PC-3 (cell line): ENCODE measurements around the gene DIPK1C. TPM values are rescaled to one million over a fixed set of nuclear protein-coding genes. Genes with fewer than 3 reads are reported as not detected.

Experiments used
- ATAC-seq: fragments of 200-7000 bp; cut with Tn5 transposase; 2 replicates; pipeline ENCODE4 v1.9.1; 2020; ENCODE audit warnings: mild to moderate bottlenecking, moderate library complexity
- BruUV-seq: library from RNA; stranded (reverse); fragments of 400-500 nt; replicated peaks from 2 replicates; lab custom pipeline; 2021; lab: Mats Ljungman, UMichigan
- CTCF ChIA-PET: fragments of 300-600 bp; sonication (Branson Sonifier 250); formaldehyde crosslinking; loops from one replicate; lab custom pipeline; 2022; ENCODE audit warnings: antibody characterized with exemption; lab: Charles Lee
- POLR2A ChIA-PET: fragments of 300-600 bp; sonication (Branson Sonifier 250); formaldehyde crosslinking; loops from one replicate; lab custom pipeline; 2022; ENCODE audit warnings: antibody characterized with exemption; ENCODE audit not compliant: unreplicated experiment; lab: Charles Lee
- DNase-seq: peaks from one replicate; pipeline ENCODE4 v3.0.0-alpha.2; 2015
- H2AFZ ChIP-seq: fragments of 300-600 bp; sonication (generic); 2 replicates; pipeline ENCODE4 v1.6.0; 2016; ENCODE audit warnings: antibody characterized with exemption, low read length
- H3F3A ChIP-seq: fragments of 300-600 bp; sonication (generic); one replicate; pipeline ENCODE4 v1.6.0; 2017; ENCODE audit warnings: antibody characterized with exemption, low read length, control low read depth, mild to moderate bottlenecking; ENCODE audit not compliant: unreplicated experiment
- H3K27ac ChIP-seq: fragments of 300-600 bp; sonication (generic); 2 replicates; pipeline ENCODE4 v1.5.1; 2016; ENCODE audit warnings: mild to moderate bottlenecking, low read length
- H3K27me3 ChIP-seq: fragments of 300-600 bp; sonication (generic); 2 replicates; pipeline ENCODE4 v1.6.1; 2016; ENCODE audit warnings: low read length, mixed read lengths
- H3K36me3 ChIP-seq: fragments of 300-600 bp; sonication (generic); 2 replicates; pipeline ENCODE4 v1.6.1; 2016; ENCODE audit warnings: low read depth, mixed run types, low read length, mixed read lengths
- H3K4me1 ChIP-seq: fragments of 300-600 bp; sonication (generic); 2 replicates; pipeline ENCODE4 v1.5.1; 2016; ENCODE audit warnings: low read length; ENCODE audit not compliant: insufficient read depth
- H3K4me2 ChIP-seq: fragments of 300-600 bp; sonication (generic); 2 replicates; pipeline ENCODE4 v1.6.0; 2016; ENCODE audit warnings: low read length
- H3K4me3 ChIP-seq: fragments of 300-600 bp; sonication (generic); 2 replicates; pipeline ENCODE4 v1.5.1; 2016; ENCODE audit warnings: mild to moderate bottlenecking, low read length, mixed read lengths
- H3K79me2 ChIP-seq: fragments of 300-600 bp; sonication (generic); 2 replicates; pipeline ENCODE4 v1.6.1; 2017; ENCODE audit warnings: low read length, mixed read lengths
- H3K9ac ChIP-seq: fragments of 300-600 bp; sonication (generic); 2 replicates; pipeline ENCODE4 v1.6.0; 2016; ENCODE audit warnings: mild to moderate bottlenecking, low read length
- H3K9me2 ChIP-seq: fragments of 300-600 bp; sonication (generic); replicated peaks from 2 replicates; pipeline ENCODE4 v1.6.1; 2016; ENCODE audit warnings: mixed run types, low read length, mixed read lengths
- H3K9me3 ChIP-seq: fragments of 300-600 bp; sonication (generic); 2 replicates; pipeline ENCODE4 v1.6.1; 2016; ENCODE audit warnings: low read length, mixed read lengths
- H4K20me1 ChIP-seq: fragments of 300-600 bp; sonication (generic); 2 replicates; pipeline ENCODE4 v1.6.1; 2016; ENCODE audit warnings: low read length, mixed read lengths
- CTCF ChIP-seq: fragments of 300-600 bp; sonication (generic); conservative IDR thresholded peaks from 2 replicates; pipeline ENCODE4 v1.5.1; 2017; ENCODE audit warnings: antibody characterized with exemption, low read depth, mild to moderate bottlenecking, low read length
- EZH2 ChIP-seq: fragments of 300-600 bp; sonication (generic); IDR thresholded peaks from one replicate; pipeline ENCODE4 v1.6.1; 2017; ENCODE audit warnings: antibody characterized with exemption, mild to moderate bottlenecking, low read length; ENCODE audit not compliant: unreplicated experiment
- EZH2phosphoT487 ChIP-seq: fragments of 300-600 bp; sonication (generic); IDR thresholded peaks from 2 replicates; pipeline ENCODE4 v1.6.1; 2018; ENCODE audit warnings: mild to moderate bottlenecking, antibody characterized with exemption, low read length, borderline replicate concordance
- intact Hi-C: fragments of 100-400 bp; cut with micrococcal nuclease; formaldehyde crosslinking; loops from 2 replicates; pipeline ENCODE4 v1.9.0; 2023
- total RNA-seq: library from RNA; depleted of rRNA; stranded (reverse); fragments of >200 nt; gene quantifications from 2 replicates; pipeline ENCODE4 v1.2.3, GENCODE V29; 2014

The DIPK1C gene
- total RNA-seq, 1 experiment from 2014 or later: not detected

- no peaks in the 10 kb centered on the region for H3K79me2 ChIP-seq
- no peak overlapping the region for H2AFZ ChIP-seq
- no peak for ATAC-seq
- H3K4me1 ChIP-seq: no peaks in the 10 kb centered on the region
- no peak overlapping the region for H3K27ac ChIP-seq
- H3K9me3 ChIP-seq: no peaks in the 10 kb centered on the region
- H3K9me2 ChIP-seq: no peaks in the 10 kb centered on the region
- H4K20me1 ChIP-seq: no peaks in the 10 kb centered on the region
- peaks cover 15% of the 10 kb centered on the region for H3K27me3 ChIP-seq
- BruUV-seq: no TSS peak
- TF ChIP-seq EZH2 (no peak), EZH2phosphoT487 (no peak), CTCF (no peak)
- DNase-seq: no peak
- no peaks in the 10 kb centered on the region for H3K36me3 ChIP-seq
- H3K4me3 ChIP-seq: no peak overlapping the region
- no peak overlapping the region for H3K4me2 ChIP-seq
- ChIA-PET CTCF (no interaction called here), POLR2A (no interaction called here)
- no peak overlapping the region for H3K9ac ChIP-seq
- intact Hi-C loops: loop anchor here (2.0 kb wide), 1 partner anchor 33 kb away; no protein-coding TSS in a partner anchor
- H3F3A ChIP-seq: no peaks in the 10 kb centered on the region
Measured at GRCh38 chr18:74486119-74486849, 29.2 kb upstream of the DIPK1C start.

GRCh38 chr18:74482697-74483096 is 25.6 kb upstream of the DIPK1C start:
- intact Hi-C loops: no loop called here
- Histone ChIP-seq H3K4me2 (no peak overlapping the region), H3K4me1 (peaks cover 13% of the 10 kb centered on the region; the same call in 1 of the 2 replicates), H3K36me3 (no peaks in the 10 kb centered on the region), H3K9ac (no peak overlapping the region), H3K27ac (no peak overlapping the region), H3K9me3 (no peaks in the 10 kb centered on the region), H3F3A (no peaks in the 10 kb centered on the region), H3K9me2 (no peaks in the 10 kb centered on the region), H3K79me2 (no peaks in the 10 kb centered on the region), H3K4me3 (no peak overlapping the region), H4K20me1 (no peaks in the 10 kb centered on the region), H3K27me3 (peaks cover 4% of the 10 kb centered on the region; the same call in 1 of the 2 replicates), H2AFZ (no peak overlapping the region)
- ATAC-seq (no peak), DNase-seq (no peak)
- BruUV-seq: no TSS peak
- CTCF ChIA-PET: no interaction called here
- TF ChIP-seq CTCF: no peak
- no peak for TF ChIP-seq EZH2
- TF ChIP-seq EZH2phosphoT487: no peak
- POLR2A ChIA-PET: no interaction called here

- no TSS peak for BruUV-seq
- no peaks in the 10 kb centered on the region for H3K36me3 ChIP-seq
Measured at GRCh38 chr18:74480149-74480651, 23.1 kb upstream of the DIPK1C start.

More at GRCh38 chr18:74480149-74480651, 23.1 kb upstream of the DIPK1C start:
- Histone ChIP-seq H3K9me2 (no peaks in the 10 kb centered on the region), H3K4me3 (no peak overlapping the region), H3K4me1 (peaks cover 13% of the 10 kb centered on the region; the same call in 1 of the 2 replicates), H3K79me2 (no peaks in the 10 kb centered on the region), H3K9me3 (no peaks in the 10 kb centered on the region), H3F3A (no peaks in the 10 kb centered on the region), H3K27me3 (peaks cover 4% of the 10 kb centered on the region; the same call in 1 of the 2 replicates), H2AFZ (peak overlapping the region; percentile 57; the same call in 1 of the 2 replicates), H3K4me2 (no peak overlapping the region), H3K27ac (peak overlapping the region; percentile 47), H4K20me1 (no peaks in the 10 kb centered on the region), H3K9ac (no peak overlapping the region)
- CTCF ChIA-PET: no interaction called here
- intact Hi-C loops: no loop called here
- ATAC-seq (no peak; the same call in 1 of the 2 replicates), DNase-seq (peak; percentile 74)
- no peak for TF ChIP-seq CTCF
- TF ChIP-seq EZH2: no peak
- no peak for TF ChIP-seq EZH2phosphoT487
- POLR2A ChIA-PET: no interaction called here
